ENCODE measurements around the gene VBP1. TPM values are rescaled to one million over a fixed set of nuclear protein-coding genes. Genes with fewer than 3 reads are reported as not detected.
A peak's percentile ranks its signal among the peaks of the same experiment; 100 is the strongest.

VBP1 gene
- total RNA-seq, 6 experiments from 2014 or later = 14.5 to 18.9 (median 16.8) TPM

DNA sequence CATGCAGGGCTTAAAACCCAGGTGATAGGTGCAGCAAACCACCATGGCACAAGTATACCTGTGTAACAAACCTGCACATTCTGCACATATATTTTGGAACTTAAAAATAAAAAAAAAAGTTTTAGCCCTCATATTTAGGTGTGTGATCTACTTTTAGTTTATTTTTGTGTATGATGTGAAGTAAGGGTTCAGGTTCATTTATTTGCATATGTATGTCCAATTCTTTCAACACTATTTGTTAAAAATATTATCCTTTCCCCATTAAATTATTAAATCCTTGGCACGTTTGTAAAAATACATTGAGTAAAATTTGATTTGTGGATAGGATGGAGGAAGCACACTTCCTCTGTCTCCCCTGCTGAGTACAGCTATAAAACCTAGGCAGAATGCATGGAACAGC lies 35.1 kb downstream of the VBP1 start:
- ATAC-seq (no peak), DNase-seq (no peak)
- Histone ChIP-seq H3K4me1 (no peaks in the 10 kb centered on the region), H3K36me3 (no peaks in the 10 kb centered on the region), H3K27me3 (peaks cover 0 to 9% of the 10 kb centered on the region in 2 donors), H3K9me3 (no peaks in the 10 kb centered on the region), H3K27ac (no peak overlapping the region), H3K4me3 (no peak overlapping the region)
- WGBS (ENCODE audit: insufficient coverage, low coverage, low lambda C conversion rate, missing lambda C conversion rate) = 21% methylated on average over 1 of the region's 1 CpG
- TF ChIP-seq POLR2A (IDR thresholded peaks at IDR 0.05) (no peak), CTCF (IDR thresholded peaks at IDR 0.05) (no peak)
- intact Hi-C loops (cut with DNase I) = no loop called here

- TF ChIP-seq POLR2A (IDR thresholded peaks at IDR 0.05) (no peak), CTCF (IDR thresholded peaks at IDR 0.05) (no peak)
- Histone ChIP-seq H3K27me3 (no peaks in the 10 kb centered on the region), H3K36me3 (no peaks in the 10 kb centered on the region), H3K4me1 (no peaks in the 10 kb centered on the region), H3K27ac (no peak overlapping the region), H3K4me3 (no peak overlapping the region), H3K9me3 (no peaks in the 10 kb centered on the region)
- intact Hi-C loops (cut with DNase I) = no loop called here
- ATAC-seq (no peak), DNase-seq (no peak)
- WGBS (ENCODE audit: insufficient coverage, low coverage, low lambda C conversion rate, missing lambda C conversion rate) = 29% methylated on average over 2 of the region's 3 CpGs
Measured at GRCh38 chrX:155259752-155260151, 43.5 kb downstream of the VBP1 start.

DNA sequence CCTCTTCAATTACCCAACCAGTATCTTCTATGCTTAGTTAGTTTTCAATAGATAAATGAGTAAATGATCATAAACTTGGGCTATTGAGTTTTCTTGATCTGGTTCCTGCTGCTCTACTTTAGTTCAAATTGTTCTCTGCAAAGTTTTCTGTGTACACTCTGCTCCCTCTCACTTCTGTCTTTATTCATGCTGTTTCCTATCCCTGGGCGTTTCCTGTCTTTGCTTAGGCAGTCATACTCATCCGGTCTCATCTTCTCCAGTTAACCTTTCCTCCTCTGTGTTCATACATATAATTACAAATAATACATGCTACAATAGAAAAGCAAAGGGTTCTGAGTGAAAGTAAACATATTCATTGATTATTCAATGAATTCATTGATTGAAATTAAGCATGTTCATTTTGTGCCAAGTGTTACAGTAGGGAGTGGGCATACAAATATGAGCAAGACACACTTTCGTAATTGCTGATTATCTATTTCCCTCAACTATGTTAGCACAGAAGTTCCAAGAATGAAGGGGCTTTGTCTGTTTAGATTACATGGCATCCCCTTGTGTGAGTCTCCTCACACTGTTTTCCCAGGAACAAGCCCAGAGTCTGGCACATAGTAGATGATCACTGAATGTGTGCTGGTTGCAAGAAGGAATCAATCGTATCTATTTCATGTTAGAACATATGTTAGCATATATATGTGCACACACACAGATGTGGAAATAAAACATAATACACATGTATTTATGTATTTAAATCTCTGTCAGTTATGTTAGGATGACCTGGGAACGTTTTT lies 46.9 kb downstream of the VBP1 start:
- 28% methylated on average over 5 of the region's 5 CpGs for WGBS (ENCODE audit: insufficient coverage, low coverage, low lambda C conversion rate, missing lambda C conversion rate)
- TF ChIP-seq CTCF (IDR thresholded peaks at IDR 0.05) (no peak), POLR2A (IDR thresholded peaks at IDR 0.05) (no peak)
- no peaks in the 10 kb centered on the region for H3K36me3 ChIP-seq

GRCh38 chrX:155263854-155264628 lies 47.8 kb downstream of the VBP1 start, which contains the start of gene RAB39B:
TSS of gene RAB39B (minus strand) at chrX:155264491. CDS start at chrX:155264288, 203 bp downstream.
- Histone ChIP-seq H3K27ac (no peak within 1 kb of the TSS), H3K36me3 (no peaks in the 10 kb centered on the region), H3K4me3 (peak within 1 kb of the TSS; percentile 10 to 32 (median 25)), H3K4me1 (no peaks in the 10 kb centered on the region), H3K9me3 (no peaks in the 10 kb centered on the region), H3K27me3 (no peaks in the 10 kb centered on the region)
- DNase-seq = peak; percentile 42 to 58 (median 53)
- 9% methylated on average over 13 of the region's 58 CpGs for WGBS (ENCODE audit: insufficient coverage, low coverage, low lambda C conversion rate, missing lambda C conversion rate)
- intact Hi-C loops (cut with DNase I) = no loop called here
- ATAC-seq = peak; percentile 69 to 88 (median 75)
- TF ChIP-seq CTCF (IDR thresholded peaks at IDR 0.05) (no peak), POLR2A (IDR thresholded peaks at IDR 0.05) (no peak)

More for the DNA sequence above, 46.9 kb downstream of the VBP1 start:
- Histone ChIP-seq H3K4me3 (no peak overlapping the region), H3K9me3 (no peaks in the 10 kb centered on the region), H3K27me3 (no peaks in the 10 kb centered on the region), H3K4me1 (no peaks in the 10 kb centered on the region), H3K27ac (no peak overlapping the region)
- intact Hi-C loops (cut with DNase I) = no loop called here
- ATAC-seq = peak in 1 of 4 donors; percentile 28
- no peak for DNase-seq

All from right lobe of liver (tissue), 6 donors.